HG02943 (cell line): ENCODE measurements around the gene STX1A.
"Not testable (repeated sequence)": the region's sequence is repeated elsewhere in the genome, so short reads cannot be mapped to it uniquely, and the experiment has no call there.

Source experiments
- ATAC-seq: cut with Tn5 transposase; IDR thresholded peaks from one replicate; pipeline ENCODE4 v1.9.1; 2021; ENCODE audit warnings: mild to moderate bottlenecking, low read depth, moderate library complexity; ENCODE audit not compliant: unreplicated experiment

STX1A gene

DNA sequence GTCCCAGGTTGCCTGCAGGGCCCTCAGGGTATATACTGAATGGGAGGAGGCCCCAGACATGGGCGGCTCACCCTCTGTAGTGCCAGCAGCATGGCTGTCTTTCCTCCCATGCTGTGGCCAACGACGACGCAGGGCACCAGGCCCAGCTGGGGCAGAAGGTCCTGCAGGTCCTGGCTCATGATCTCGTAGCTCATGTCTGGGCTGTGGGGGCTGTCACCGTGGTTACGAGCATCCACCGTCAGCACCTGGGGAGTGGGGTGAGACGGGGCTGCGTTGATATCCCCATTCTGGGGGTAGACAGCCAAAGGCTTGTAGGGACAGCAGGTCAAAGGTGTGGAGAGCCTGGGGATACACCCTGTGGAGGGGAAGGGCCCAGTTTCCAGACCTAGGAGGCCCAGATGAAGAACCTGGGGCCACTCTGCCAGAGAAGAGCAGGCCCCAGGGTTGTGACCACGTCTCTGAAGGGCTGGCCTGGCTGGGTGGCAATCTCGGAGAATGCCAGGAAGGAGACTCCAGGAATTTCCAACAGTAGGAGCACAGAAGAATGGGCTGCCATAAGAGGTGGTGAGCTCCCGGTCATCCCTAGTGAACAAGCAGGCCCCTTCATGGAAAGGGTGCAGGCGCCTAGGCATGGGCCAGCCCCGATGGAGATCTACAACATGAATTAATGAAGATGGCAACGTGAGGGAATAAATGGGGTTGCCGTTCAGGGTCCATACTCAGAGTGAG lies 18.2 kb upstream of the STX1A start:
- ATAC-seq: no peak

DNA sequence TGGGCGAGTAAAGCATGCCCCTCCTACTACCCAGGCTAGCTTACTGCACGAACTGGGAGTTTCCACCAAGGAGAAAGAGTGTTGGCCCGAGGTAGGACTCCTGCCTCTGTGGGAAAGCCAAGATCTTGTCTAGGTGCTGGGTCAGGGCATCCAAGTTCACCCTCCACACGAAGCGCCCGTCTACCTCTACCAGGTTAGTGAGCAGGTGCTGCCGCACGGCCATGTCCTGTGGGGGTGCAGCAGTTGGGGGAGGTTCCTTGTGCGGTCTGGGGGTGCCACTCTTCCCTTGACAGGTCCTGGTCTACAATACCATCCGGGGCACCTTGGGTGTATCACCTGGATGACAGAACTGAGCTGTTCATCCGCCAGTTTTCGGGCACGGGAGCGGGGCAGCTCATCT lies 17.4 kb upstream of the STX1A start:
- no peak for ATAC-seq

DNA sequence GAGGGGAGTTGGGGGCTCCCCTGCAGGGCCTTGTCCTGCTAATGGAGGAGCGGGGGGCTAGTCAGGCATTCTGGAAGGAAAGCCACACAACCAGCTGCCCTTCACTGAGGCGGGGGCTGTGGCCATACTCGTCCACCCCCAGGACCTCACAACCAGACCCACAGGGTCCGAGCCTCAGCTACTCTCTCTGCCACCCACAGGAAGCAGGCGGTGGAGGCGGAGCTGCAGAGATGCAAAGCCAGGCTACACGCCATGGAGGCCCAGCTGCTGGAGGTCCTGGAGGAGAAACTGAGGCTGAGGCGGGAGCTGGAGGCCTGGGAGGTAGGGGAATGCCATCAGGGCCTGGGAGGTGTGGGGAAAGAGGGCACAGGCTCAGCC lies 16.0 kb upstream of the STX1A start:
- no peak for ATAC-seq

DNA sequence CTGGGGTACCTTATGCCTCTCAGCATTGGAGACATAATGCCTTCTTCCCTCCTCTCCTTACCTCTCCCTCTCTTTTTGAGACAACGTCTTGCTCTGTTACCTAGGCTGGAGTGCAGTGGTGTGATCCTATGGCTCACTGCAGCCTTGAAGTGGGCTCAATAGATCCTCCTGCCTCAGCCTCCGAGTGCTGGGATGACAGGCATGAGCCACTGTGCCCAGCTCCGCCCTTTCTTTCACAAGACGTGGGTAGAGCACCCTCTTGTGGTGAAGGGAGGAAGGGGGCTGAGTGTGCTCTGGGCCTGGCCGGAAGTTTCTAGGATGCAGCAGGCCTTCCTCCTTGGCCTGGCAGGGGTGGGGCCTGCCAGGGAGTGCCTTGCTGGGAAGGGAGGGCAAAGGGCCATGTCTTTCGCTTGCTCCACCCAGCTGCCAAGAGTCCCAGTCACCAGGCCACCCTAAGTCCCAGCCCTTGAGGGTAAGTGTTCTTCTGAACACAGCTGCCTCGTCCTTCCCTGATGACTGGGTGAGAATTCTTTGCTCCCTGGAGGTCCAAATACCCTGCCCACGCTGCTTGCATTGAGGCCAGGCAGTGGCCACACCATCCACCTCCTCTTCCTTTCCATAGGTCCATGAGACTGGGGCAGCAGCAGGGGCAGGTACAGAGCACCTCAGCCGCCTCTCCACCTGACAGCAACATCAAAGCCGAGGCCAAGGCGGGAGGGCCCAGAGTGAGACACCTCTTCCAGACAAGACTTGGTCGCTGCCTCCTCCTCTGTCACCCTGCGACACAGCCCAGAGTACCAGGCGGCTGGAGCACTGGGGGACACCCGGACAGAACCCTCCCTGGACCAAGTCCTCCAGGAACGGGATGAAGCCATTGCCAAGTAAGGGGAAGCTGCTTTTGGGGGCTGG lies 15.4 kb upstream of the STX1A start:
- ATAC-seq: no peak

DNA sequence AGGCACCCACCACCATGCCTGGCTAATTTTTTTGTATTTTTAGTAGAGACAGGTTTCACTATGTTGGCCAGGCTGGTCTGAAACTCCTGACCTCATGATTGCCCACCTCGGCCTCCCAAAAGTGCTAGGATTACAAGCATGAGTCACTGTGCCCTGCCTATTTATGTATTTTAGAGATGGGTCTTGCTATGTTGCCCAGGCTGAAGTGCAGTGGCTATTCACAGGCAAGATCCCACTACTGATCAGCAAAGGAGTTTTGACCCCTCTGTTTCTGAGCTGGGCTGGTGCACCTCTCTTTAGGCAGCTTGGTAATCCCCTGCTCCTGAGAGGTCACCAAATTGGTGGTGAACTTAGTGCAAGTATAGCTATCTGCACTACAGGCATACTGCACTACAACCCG lies 12.9 kb upstream of the STX1A start:
- no peak for ATAC-seq

DNA sequence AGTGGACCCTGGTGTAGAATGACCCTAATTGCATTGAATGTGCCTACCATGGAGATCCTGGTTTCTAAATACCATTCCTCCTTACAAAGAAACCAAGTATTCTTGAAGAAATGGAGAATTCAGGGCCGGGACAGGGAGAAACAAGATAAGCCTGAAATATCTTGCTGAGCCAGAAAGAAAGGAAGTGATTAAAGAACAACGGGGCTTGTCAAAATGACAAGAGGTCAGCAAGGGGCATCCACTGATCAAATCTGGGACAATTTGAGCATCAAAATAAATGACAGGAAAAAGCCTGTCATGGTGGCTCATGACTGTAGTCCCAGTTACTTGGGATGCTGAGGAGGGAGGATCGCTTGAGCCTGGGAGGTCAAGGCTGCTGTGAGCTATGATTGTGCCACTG lies 11.0 kb upstream of the STX1A start:
- ATAC-seq: no peak

DNA sequence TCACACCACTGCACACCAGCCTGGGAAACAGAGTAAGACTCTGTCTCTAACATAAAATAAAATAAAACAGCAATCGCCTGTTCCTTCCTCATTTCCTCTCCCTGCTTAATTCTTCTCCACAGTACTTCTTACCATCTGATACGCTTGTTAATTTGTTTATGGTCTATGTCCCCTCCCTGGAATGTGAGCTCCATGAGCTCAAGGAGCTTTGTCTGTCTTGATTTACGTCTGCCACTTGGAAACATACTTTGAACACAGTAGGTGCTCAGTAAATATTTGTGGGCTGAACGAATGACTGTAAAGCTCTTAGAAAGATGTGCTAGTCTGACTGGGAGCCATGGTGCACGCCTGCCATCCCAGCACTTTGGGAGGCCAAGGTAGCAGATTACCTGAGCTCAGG lies 9.1 kb upstream of the STX1A start:
- ATAC-seq: no peak

DNA sequence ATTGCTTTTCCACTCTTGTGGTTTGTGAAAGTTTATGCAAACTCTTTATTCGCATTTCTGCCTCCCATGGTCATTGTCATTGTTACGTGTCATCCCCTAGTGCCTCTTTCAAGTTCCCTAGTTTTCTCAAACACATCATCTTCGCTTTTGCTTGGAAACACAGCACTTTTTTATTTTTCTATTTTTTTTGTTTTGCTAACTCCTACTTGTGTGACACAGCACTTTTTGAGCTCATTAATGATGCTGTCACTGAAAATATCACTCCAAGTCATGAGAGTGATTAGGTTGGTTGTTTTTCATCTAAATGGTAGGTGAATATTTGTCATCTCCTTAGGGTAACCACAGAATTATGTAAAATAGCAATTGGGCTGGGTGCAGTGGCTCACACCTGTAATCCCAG lies 8.5 kb upstream of the STX1A start:
- no peak for ATAC-seq

DNA sequence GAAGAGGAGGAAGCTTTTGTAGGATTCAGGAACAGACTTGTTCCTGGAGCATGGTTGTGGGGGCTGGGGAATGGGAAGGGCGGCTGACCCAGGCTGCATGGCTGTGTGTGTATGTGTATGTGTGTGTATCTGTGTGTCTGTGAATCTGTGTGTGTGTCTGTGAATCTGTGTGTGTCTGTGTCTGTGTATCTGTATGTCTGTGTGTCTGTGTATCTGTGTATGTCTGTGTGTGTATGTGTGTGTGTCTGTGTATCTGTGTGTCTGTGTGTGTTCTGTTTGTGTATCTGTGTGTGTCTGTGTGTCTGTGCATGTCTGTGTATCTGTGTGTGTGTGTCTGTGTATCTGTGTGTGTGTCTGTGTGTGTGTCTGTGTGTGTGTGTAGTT lies 6.6 kb upstream of the STX1A start:
- no peak for ATAC-seq

DNA sequence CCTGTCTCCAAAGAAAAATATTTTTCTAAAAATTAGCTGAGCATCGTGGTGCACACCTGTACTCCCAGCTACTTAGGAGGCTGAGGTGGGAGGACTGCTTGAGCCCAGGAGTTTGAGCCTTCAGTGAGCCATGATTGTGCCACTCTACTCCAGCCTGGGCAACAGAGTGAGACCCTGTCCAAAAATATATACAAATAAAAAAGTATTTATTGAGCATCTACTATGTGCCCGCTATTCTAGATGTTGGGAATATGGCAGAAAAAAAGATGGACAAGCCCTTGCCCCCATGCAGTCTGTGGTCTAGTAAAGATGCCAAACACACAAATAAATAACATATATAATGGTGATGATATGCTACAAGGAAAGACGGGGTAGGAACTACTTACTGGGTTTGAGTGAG lies 4.3 kb upstream of the STX1A start:
- no peak for ATAC-seq

DNA sequence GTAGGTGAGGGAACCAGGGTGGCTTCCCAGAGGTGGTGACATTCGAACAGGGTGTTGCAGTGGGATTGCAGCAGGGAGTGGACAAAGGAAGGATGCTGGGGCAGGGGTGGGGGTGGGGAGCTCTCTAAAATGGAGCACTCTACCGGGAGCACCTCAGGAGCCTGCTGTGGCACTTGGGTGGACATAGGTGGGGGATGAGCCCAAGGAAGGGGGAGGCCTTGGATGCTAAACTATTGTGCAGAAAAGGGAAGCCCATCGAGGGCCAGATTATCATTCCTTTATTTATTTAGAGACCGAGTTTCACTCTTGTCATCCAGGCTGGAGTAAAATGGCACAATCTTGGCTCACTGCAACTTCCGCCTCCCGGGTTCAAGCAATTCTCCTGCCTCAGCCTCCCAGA lies 3.3 kb upstream of the STX1A start:
- ATAC-seq: no peak

DNA sequence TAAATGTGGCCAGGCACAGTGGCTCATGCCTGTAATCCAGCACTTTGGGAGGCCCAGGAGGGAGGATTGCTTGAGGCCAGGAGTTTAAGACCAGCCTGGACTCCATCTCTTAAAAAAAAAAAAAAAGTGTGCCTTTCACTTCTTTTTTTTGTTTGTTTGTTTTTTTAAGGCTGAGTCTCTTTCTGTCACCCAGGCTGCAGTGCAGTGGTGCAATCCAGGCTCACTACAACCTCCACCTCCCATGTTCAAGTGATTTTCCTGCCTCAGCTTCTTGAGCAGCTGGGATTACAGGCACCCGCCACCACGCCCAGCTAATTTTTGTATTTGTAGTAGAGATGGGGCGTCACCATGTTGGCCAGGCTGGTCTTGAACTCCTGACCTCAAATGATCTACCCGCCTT lies 2.7 kb upstream of the STX1A start:
- ATAC-seq: not testable (repeated sequence)

DNA sequence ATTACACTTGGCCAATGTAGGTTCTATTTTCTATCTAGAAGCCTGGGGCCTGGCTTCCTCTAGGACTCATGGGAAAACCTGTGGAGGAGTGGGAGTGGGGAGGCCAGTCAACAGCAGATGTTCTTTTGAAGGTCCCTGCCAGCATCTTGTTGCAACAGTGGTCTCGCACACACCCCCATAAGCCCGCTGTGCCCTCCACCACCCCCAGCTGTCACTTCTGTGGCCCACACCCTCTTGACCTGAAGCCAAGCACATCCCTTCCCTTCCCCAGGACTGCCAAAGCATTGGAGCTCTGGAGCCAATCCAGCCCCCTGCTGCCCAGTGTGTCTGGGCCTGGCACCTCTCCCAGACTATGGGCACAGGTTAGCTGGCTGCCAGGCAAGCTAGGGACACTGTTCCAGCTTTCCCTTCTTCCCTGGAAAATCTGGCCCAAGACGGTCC lies 1.9 kb upstream of the STX1A start:
- no peak for ATAC-seq

DNA sequence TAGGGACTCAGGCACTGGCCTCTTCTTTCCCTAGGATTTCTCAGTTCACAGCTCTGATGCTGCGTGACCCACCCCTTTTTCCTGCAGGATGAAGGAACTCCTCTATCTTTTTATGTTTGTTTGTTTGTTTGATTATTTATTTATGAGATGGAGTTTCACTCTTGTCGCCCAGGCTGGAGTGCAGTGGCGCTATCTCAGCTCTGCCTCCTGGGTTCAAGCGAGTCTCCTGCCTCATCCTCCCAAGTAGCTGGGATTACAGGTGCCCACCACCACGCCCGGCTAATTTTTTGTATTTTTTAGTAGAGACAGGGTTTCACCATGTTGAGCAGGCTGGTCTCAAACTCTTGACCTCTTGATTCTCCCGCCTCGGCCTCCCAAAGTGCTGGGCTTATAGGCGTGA lies 974 bp upstream of the STX1A start:
- ATAC-seq: not testable (repeated sequence)

DNA sequence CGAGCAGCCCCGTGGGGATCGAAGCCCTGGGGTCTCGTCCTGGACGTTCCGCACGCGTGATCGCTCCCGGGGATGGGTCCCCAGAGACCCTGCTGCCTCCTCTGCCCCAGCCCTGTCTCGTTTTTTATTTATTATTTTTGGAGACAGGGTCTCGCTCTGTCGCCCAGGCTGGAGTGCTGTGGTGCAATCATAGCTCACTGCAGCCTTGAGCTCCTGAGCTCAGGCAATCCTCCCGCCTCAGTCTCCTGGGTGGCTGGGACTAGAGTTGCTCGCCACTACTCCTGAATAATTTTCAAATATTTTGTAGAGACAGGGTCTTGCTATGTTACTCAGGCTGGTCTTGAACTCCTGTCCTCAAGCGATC lies 319 bp upstream of the STX1A start:
- ATAC-seq: no peak

DNA sequence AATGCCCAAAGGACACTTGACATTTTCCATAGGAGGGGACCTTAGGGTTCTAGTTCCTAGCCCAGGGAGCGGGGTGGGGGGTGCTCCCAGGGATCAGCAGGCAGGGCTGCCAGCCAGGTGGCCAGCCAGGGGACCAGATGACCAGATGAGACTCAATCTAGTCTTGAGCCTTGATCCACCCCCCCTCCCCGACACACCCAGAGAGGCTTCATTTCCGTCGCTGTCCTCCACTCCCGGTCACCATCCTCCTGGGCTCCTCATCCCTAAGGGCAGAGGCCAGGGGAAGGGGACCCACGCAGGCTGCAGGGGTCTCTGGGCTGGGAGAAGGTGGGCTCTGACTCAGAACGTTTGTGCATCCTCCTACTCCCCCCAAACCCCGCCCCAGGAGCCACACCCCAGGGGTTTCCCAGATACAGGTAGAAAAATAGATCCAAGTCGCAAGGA lies 1.0 kb downstream of the STX1A start:
- no peak for ATAC-seq

DNA sequence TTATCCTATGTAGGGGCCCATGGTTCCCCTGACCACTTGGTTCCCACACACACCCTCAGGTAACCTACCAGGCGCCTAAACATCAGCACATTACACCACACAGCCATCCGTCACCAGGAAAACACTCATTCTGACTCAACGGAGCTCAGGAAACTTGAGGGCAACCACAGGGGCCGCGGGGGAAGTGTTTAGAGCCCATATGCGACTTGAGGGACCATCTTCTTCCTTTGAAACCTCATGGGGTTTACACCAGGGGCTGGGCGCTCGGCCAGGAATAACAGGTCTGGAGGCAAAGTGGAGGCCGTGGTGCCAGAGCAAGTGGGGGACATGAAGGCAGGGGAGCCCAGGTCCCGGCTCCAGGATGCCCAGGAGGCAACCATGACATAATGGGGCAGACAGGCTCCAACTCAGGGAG lies 1.5 kb downstream of the STX1A start:
- no peak for ATAC-seq

DNA sequence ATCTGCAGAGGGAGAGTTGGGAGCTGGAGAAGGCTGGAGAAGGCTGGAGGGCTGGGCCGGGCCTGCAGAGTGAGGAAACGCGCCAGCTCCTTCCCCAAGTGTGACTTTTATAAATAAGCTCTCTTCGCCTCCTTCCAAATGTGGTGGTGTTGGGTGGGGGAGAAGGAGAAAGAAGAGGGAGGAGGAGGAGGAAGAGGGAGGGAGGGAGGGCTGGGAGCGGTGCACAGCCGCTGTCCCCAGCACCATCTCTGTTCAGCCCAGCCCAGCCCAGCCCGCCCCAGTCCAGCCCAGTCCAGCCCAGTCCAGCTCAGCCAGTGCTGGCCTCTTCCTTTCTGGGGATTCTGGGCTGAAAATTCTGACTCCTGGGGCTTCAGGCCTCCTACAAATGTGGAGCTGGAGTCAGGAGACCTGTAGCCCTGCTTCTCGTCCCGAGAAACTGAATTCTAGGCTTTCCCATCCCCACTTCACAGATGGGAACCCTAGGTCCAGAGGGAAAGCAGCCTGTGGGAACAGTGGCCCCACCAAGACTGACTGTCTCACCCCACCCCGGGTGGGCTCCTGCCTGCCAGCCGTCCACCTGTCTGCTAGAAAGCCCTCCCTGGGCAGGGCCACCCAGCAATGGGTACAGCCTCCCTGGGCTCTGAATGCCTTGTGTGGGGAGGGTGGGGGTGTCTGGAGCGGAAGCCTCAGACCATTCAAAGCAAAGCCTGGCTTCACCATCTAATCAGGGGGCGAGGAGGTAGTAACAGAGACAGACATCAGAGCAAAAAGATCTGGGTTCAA lies 2.3 kb downstream of the STX1A start:
- ATAC-seq: no peak

DNA sequence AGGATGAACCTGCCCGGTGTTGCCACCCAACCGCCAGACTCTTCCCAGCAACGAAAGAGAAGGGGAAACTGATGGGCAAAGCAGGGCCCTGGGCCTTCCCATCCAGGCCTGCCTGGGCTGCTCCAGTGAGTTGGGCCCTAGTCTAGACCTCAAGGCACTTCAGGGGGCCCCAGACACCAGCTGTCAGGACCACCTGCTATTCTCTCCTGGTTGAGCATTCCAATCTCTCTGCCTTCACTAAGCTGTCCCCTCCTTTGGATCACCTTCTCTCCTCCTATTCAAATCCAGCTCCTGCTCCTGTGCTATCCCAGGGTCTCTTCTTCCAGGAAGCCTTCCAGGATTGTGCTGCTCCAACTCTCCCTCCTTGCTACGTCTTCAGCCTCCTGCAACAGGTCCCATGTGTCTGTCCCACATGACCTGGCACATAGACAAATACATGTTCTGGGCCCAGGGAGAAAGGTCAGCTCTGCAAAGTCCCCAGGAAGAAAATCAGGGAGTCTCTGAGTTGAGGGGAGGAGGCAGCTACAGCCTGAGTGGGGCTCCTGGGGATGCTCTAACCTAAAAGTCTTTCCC lies 3.1 kb downstream of the STX1A start:
- no peak for ATAC-seq

DNA sequence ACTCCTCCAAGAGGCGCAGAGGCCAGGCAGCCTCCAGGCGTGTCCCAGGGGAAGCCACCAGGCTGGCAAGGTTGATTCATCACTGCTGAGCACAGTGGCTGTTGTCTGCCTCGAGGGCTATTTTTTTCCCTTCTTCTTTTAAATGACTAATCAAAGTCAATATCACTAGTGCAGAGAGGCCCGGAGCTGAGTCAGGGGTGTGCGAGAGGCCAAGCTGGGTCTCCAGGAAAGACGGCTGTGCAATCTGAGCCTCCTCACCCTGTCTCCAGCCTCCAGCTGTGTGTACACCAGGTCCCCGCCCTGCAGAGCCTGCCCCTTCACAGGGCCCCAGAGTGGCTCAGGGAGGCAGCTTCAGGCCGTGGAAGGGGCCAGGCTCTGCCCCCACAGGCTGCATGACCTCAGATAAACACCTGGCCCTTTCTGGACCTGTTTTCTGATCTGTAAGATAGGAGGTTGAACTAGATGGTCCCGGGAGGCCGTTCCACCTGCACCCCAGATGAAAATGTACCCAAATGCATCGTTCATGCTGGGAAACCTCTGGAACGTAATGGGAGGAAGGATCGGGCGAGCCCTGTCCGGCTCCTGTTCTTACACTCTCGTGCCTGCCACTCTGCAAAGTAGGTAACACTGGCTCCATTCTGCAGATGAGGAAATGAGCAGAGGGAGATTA lies 3.7 kb downstream of the STX1A start:
- ATAC-seq: no peak
